GM12878 (cell line): ENCODE data around the gene GNG12. TPM values are rescaled to one million over a fixed set of nuclear protein-coding genes. Genes with fewer than 3 reads are reported as not detected.

ENCODE experiments used
- ATAC-seq: fragments of 200-7000 bp; cut with Tn5 transposase; 3 replicates; pipeline ENCODE4 v1.9.1; 2020; ENCODE audit warnings: mild to moderate bottlenecking, moderate library complexity
- BruUV-seq: library from RNA; stranded (reverse); fragments of 400-500 nt; replicated peaks from 2 replicates; lab custom pipeline; 2021; lab: Mats Ljungman, UMichigan
- CTCF ChIA-PET: fragments of 300-600 bp; sonication (Branson Sonifier 250); formaldehyde crosslinking; extraction: SDS; loops from one replicate; lab custom pipeline; 2021; ENCODE audit warnings: inconsistent platforms; lab: Yijun Ruan, JAX
- POLR2A ChIA-PET: fragments of 350-600 bp; formaldehyde crosslinking; extraction: SDS; loops from one replicate; lab custom pipeline; 2021; ENCODE audit warnings: inconsistent platforms; lab: Charles Lee
- RAD21 ChIA-PET: fragments of 300-600 bp; sonication (Branson Sonifier 250); formaldehyde crosslinking; loops from one replicate; lab custom pipeline; 2023; ENCODE audit warnings: antibody characterized with exemption; ENCODE audit not compliant: unreplicated experiment; lab: Charles Lee
- SMC1A ChIA-PET: fragments of 300-600 bp; sonication (Branson Sonifier 250); formaldehyde crosslinking; loops from one replicate; lab custom pipeline; 2023; ENCODE audit not compliant: unreplicated experiment, uncharacterized antibody; lab: Charles Lee
- DNase-seq: peaks from one replicate; pipeline ENCODE4 v3.0.0-alpha.2; 2011; ENCODE audit warnings: low read depth, low spot score
- FAIRE-seq: peaks from 3 replicates; lab custom pipeline; 2011; peaks lifted over from hg19 to GRCh38; lab: Jason Lieb, UNC
- H2AFZ ChIP-seq: 2 replicates; pipeline ENCODE4 v1.6.0; 2011; ENCODE audit warnings: low read depth, low read length, control low read depth; ENCODE audit not compliant: control insufficient read depth
- H3K27ac ChIP-seq: 2 replicates; pipeline ENCODE4 v1.5.1; 2011; ENCODE audit warnings: control low read depth; ENCODE audit not compliant: control insufficient read depth, insufficient read depth
- H3K27me3 ChIP-seq, 2 experiments: replicated peaks in 1 of 2; 2 replicates each; pipeline versions ENCODE4 v1.6.0 to v1.6.1; 2011; ENCODE audit warnings: low read length in 1 of 2; ENCODE audit not compliant: control insufficient read depth in 2 of 2, insufficient read depth in 2 of 2
- H3K36me3 ChIP-seq, 2 experiments: 2 replicates each; pipeline ENCODE4 v1.5.1; 2011; ENCODE audit warnings: low read length in 1 of 2; ENCODE audit not compliant: control insufficient read depth in 2 of 2, insufficient read depth in 2 of 2
- H3K4me1 ChIP-seq: 2 replicates; pipeline ENCODE4 v1.6.1; 2011; ENCODE audit warnings: mild to moderate bottlenecking, low read length, moderate library complexity, mixed read lengths; ENCODE audit not compliant: control insufficient read depth, insufficient read depth
- H3K4me2 ChIP-seq: 2 replicates; pipeline ENCODE4 v1.6.0; 2011; ENCODE audit warnings: control low read depth; ENCODE audit not compliant: control insufficient read depth, insufficient read depth
- H3K4me3 ChIP-seq: fragments of 200-600 bp; sonication (generic); 2 replicates; pipeline ENCODE4 v1.5.1; 2016
- H3K79me2 ChIP-seq: 2 replicates; pipeline ENCODE4 v1.6.0; 2011; ENCODE audit warnings: low read length; ENCODE audit not compliant: control insufficient read depth, insufficient read depth
- H3K9ac ChIP-seq: 2 replicates; pipeline ENCODE4 v1.8.0; 2011; ENCODE audit warnings: low read length, control low read depth, mixed read lengths; ENCODE audit not compliant: control insufficient read depth, insufficient read depth
- H3K9me3 ChIP-seq: replicated peaks from 3 replicates; pipeline ENCODE4 v1.5.1; 2011; ENCODE audit warnings: mild to moderate bottlenecking, low read length; ENCODE audit not compliant: control insufficient read depth, insufficient read depth
- H4K20me1 ChIP-seq: 2 replicates; pipeline ENCODE4 v1.6.0; 2011; ENCODE audit not compliant: control insufficient read depth, insufficient read depth
- CBX5 ChIP-seq: sonication (generic); IDR thresholded peaks from 2 replicates; pipeline ENCODE4 v1.6.1; 2016; ENCODE audit warnings: low read depth, moderate library complexity, mild to moderate bottlenecking, inconsistent platforms
- CHD1 ChIP-seq: IDR thresholded peaks from 2 replicates; pipeline ENCODE4 v1.6.1; 2012; ENCODE audit warnings: low read depth, low read length, improper control_type of control experiment
- EED ChIP-seq: sonication (generic); IDR thresholded peaks from 2 replicates; pipeline ENCODE4 v1.6.1; 2016; ENCODE audit warnings: antibody characterized with exemption, low read depth
- ESRRA ChIP-seq: IDR thresholded peaks from 2 replicates; pipeline ENCODE4 v1.6.1; 2012; ENCODE audit warnings: mild to moderate bottlenecking, low read length, improper control_type of control experiment
- KDM1A ChIP-seq: fragments of 200-600 bp; sonication (generic); IDR thresholded peaks from 2 replicates; pipeline ENCODE4 v1.6.1; 2016; ENCODE audit warnings: borderline replicate concordance
- NFXL1 ChIP-seq: fragments of 450-650 bp; IDR thresholded peaks from 2 replicates; pipeline ENCODE4 v1.6.1; 2017; ENCODE audit warnings: antibody characterized with exemption, mild to moderate bottlenecking, borderline replicate concordance
- NR2C1 ChIP-seq: fragments of 450-650 bp; IDR thresholded peaks from 2 replicates; pipeline ENCODE4 v1.6.1; 2017; ENCODE audit warnings: antibody characterized with exemption, mild to moderate bottlenecking, moderate library complexity
- NR2F1 ChIP-seq: fragments of 450-650 bp; conservative IDR thresholded peaks from 2 replicates; pipeline ENCODE4 v1.6.1; 2017; ENCODE audit warnings: mild to moderate bottlenecking
- POLR2AphosphoS2 ChIP-seq: IDR thresholded peaks from 2 replicates; pipeline ENCODE4 v1.6.1; 2011; ENCODE audit warnings: low read depth, mild to moderate bottlenecking, low read length, improper control_type of control experiment, moderate library complexity
- RBBP5 ChIP-seq: fragments of 200-600 bp; sonication (generic); conservative IDR thresholded peaks from 2 replicates; pipeline ENCODE4 v1.6.1; 2016
- SRF ChIP-seq, 2 experiments: IDR thresholded peaks; 2 replicates each; pipeline ENCODE4 v1.6.1; 2011; ENCODE audit warnings: low read depth in 2 of 2, low read length in 2 of 2, mild to moderate bottlenecking in 1 of 2, moderate library complexity in 1 of 2
- ZNF384 ChIP-seq: IDR thresholded peaks from 2 replicates; pipeline ENCODE4 v1.6.1; 2012; ENCODE audit warnings: low read depth, mild to moderate bottlenecking, low read length, improper control_type of control experiment, borderline replicate concordance
- WGBS: methylation state at CpG from one replicate; pipeline ENCODE4 v1.1.6; 2016; ENCODE audit warnings: low lambda C conversion rate; ENCODE audit not compliant: insufficient replicate concordance, insufficient coverage; ENCODE audit errors: missing lambda C conversion rate; 5-methylcytosine and 5-hydroxymethylcytosine counted together
- in situ Hi-C: fragments of 300-500 bp; cut with MboI; formaldehyde crosslinking; loops from 9 replicates; pipeline ENCODE4 v1.14.3; 2018; ENCODE audit warnings: mixed read lengths
- intact Hi-C: fragments of 100-400 bp; cut with micrococcal nuclease; formaldehyde crosslinking; loops from one replicate; pipeline ENCODE4 v1.14.2; 2022; ENCODE audit not compliant: unreplicated experiment
- polyA plus RNA-seq, 11 experiments: library from polyadenylated mRNA; depleted of rRNA in 4 of 11; unstranded in 6 of 11; stranded (reverse) in 5 of 11; fragments of >200 nt; fragmentation: Nextera tagmentation in 4 of 11; fragmentation: Illumina TruSeq in 1 of 11; extraction: Ambion mirVana in 4 of 11; extraction: Trizol in 1 of 11; gene quantifications; 1 replicate in 1 of 11; 2 replicates in 10 of 11; pipeline versions ENCODE4 v1.2.1 to v1.2.3, GENCODE V29; 2011 to 2016; ENCODE audit warnings: inconsistent platforms in 2 of 11, missing spikeins in 2 of 11, low read depth in 1 of 11
- total RNA-seq, 4 experiments: library from RNA; depleted of rRNA in 3 of 4; stranded (reverse); fragments of >200 nt in 3 of 4; fragmentation: Illumina TruSeq in 1 of 4; extraction: Trizol in 1 of 4; gene quantifications; 2 replicates each; pipeline versions ENCODE4 v1.2.1 to v1.2.3, GENCODE V29; 2013 to 2021
- TF ChIP-seq, protein P1 (sequence below): IDR thresholded peaks from 2 replicates; pipeline ENCODE4 v1.6.1; 2011; ENCODE audit warnings: mild to moderate bottlenecking, low read depth, low read length, moderate library complexity; ENCODE audit not compliant: insufficient replicate concordance
- TF ChIP-seq, protein P2 (sequence below): fragments of 450-650 bp; IDR thresholded peaks from 2 replicates; pipeline ENCODE4 v1.6.1; 2017; ENCODE audit warnings: mild to moderate bottlenecking, moderate library complexity
- TF ChIP-seq, protein P3 (sequence below): fragments of 450-650 bp; IDR thresholded peaks from 2 replicates; pipeline ENCODE4 v1.6.1; 2017; ENCODE audit warnings: antibody characterized with exemption, mild to moderate bottlenecking, moderate library complexity

Gene GNG12
- total and polyA plus RNA-seq, 10 of the 15 experiments (the other 5 are each of a cell fraction or from before 2014, with no cell fraction given) = 0.22 to 32.8 (median 0.35) TPM

DNA sequence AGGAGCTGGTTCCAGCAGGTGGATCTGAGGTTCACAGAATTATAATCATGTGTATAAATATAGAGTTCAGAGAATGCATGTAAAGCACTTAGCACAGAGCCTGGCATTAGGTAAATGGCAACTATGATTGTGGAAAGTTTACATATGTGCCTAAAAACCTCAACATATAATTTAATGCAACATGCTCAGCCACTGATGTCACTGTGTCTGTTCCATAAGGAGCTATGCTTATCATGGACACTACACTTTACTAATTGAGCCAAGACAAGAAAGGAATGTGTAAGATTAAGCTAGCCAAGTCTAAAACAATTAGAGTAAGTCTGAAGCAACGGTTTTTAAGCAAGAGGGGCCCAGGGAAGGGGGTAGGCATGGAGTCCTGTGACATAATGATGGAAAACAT, 61.5 kb downstream of the GNG12 start:
- H2AFZ ChIP-seq = no peak overlapping the region
- POLR2A ChIA-PET = interaction anchor here (0.5 to 5.3 kb wide), 8 partner anchors 10 to 206 kb away, joined by 3 to 36 read pairs (median 3); partner anchors contain the start of genes GADD45A and GNG12
- no peak overlapping the region for H3K27ac ChIP-seq
- ATAC-seq = no peak
- no peak for FAIRE-seq
- RAD21 ChIA-PET = interaction anchor here (0.8 to 10.3 kb wide), 11 partner anchors 9 to 210 kb away, joined by 3 to 320 read pairs (median 6); partner anchors contain the start of gene GNG12
- no peak for DNase-seq
- WGBS = 0% methylated on average over 1 of the region's 1 CpG
- SMC1A ChIA-PET = interaction anchor here (0.7 to 20.9 kb wide), 11 partner anchors 9 to 85 kb away, joined by 3 to 1058 read pairs (median 10); partner anchors contain the start of gene GNG12
- H3K9ac ChIP-seq = no peak overlapping the region
- H3K4me1 ChIP-seq = peaks cover 7% of the 10 kb centered on the region
- H3K27me3 ChIP-seq = no peaks in the 10 kb centered on the region; a peak in 1 of 4 replicates
- no peaks in the 10 kb centered on the region for H3K79me2 ChIP-seq
- H3K4me3 ChIP-seq = no peak overlapping the region
- BruUV-seq = no TSS peak
- H4K20me1 ChIP-seq = no peaks in the 10 kb centered on the region
- no peaks in the 10 kb centered on the region for H3K9me3 ChIP-seq
- H3K36me3 ChIP-seq = no peaks in the 10 kb centered on the region
- in situ Hi-C loops = no loop called here
- intact Hi-C loops = loop anchor here (5.0 kb wide), 1 partner anchor 61 kb away; the partner anchor contains the start of gene GNG12
- H3K4me2 ChIP-seq = no peak overlapping the region
- CTCF ChIA-PET = interaction anchor here (0.7 to 10.3 kb wide), 17 partner anchors 10 to 239 kb away, joined by 3 to 315 read pairs (median 4); partner anchors contain the start of gene GNG12
- TF ChIP-seq, protein P1, sequence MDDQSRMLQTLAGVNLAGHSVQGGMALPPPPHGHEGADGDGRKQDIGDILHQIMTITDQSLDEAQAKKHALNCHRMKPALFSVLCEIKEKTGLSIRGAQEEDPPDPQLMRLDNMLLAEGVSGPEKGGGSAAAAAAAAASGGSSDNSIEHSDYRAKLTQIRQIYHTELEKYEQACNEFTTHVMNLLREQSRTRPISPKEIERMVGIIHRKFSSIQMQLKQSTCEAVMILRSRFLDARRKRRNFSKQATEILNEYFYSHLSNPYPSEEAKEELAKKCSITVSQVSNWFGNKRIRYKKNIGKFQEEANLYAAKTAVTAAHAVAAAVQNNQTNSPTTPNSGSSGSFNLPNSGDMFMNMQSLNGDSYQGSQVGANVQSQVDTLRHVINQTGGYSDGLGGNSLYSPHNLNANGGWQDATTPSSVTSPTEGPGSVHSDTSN = no peak
- no peak for TF ChIP-seq CHD1
- no peak for TF ChIP-seq POLR2AphosphoS2
- no peak for TF ChIP-seq NFXL1
- TF ChIP-seq, protein P2, sequence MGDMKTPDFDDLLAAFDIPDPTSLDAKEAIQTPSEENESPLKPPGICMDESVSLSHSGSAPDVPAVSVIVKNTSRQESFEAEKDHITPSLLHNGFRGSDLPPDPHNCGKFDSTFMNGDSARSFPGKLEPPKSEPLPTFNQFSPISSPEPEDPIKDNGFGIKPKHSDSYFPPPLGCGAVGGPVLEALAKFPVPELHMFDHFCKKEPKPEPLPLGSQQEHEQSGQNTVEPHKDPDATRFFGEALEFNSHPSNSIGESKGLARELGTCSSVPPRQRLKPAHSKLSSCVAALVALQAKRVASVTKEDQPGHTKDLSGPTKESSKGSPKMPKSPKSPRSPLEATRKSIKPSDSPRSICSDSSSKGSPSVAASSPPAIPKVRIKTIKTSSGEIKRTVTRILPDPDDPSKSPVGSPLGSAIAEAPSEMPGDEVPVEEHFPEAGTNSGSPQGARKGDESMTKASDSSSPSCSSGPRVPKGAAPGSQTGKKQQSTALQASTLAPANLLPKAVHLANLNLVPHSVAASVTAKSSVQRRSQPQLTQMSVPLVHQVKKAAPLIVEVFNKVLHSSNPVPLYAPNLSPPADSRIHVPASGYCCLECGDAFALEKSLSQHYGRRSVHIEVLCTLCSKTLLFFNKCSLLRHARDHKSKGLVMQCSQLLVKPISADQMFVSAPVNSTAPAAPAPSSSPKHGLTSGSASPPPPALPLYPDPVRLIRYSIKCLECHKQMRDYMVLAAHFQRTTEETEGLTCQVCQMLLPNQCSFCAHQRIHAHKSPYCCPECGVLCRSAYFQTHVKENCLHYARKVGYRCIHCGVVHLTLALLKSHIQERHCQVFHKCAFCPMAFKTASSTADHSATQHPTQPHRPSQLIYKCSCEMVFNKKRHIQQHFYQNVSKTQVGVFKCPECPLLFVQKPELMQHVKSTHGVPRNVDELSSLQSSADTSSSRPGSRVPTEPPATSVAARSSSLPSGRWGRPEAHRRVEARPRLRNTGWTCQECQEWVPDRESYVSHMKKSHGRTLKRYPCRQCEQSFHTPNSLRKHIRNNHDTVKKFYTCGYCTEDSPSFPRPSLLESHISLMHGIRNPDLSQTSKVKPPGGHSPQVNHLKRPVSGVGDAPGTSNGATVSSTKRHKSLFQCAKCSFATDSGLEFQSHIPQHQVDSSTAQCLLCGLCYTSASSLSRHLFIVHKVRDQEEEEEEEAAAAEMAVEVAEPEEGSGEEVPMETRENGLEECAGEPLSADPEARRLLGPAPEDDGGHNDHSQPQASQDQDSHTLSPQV = no peak
- TF ChIP-seq RBBP5 = no peak
- TF ChIP-seq, protein P3, sequence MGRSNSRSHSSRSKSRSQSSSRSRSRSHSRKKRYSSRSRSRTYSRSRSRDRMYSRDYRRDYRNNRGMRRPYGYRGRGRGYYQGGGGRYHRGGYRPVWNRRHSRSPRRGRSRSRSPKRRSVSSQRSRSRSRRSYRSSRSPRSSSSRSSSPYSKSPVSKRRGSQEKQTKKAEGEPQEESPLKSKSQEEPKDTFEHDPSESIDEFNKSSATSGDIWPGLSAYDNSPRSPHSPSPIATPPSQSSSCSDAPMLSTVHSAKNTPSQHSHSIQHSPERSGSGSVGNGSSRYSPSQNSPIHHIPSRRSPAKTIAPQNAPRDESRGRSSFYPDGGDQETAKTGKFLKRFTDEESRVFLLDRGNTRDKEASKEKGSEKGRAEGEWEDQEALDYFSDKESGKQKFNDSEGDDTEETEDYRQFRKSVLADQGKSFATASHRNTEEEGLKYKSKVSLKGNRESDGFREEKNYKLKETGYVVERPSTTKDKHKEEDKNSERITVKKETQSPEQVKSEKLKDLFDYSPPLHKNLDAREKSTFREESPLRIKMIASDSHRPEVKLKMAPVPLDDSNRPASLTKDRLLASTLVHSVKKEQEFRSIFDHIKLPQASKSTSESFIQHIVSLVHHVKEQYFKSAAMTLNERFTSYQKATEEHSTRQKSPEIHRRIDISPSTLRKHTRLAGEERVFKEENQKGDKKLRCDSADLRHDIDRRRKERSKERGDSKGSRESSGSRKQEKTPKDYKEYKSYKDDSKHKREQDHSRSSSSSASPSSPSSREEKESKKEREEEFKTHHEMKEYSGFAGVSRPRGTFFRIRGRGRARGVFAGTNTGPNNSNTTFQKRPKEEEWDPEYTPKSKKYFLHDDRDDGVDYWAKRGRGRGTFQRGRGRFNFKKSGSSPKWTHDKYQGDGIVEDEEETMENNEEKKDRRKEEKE = no peak
- TF ChIP-seq NR2C1 = no peak
- TF ChIP-seq CBX5 = no peak
- no peak for TF ChIP-seq ZNF384
- no peak for TF ChIP-seq EED
- TF ChIP-seq KDM1A = no peak
- no peak for TF ChIP-seq SRF (IDR thresholded peaks at IDR 0.05; ENCODE audit: low read depth in 2 of 2, low read length in 2 of 2)
- no peak for TF ChIP-seq ESRRA
- TF ChIP-seq NR2F1 = no peak
